ENCODE measurements around the gene SOX18. TPM values are rescaled to one million over a fixed set of nuclear protein-coding genes. Genes with fewer than 3 reads are reported as not detected.

SOX18 gene
- total RNA-seq, 4 donors from 2014 or later: 7.5 to 16.9 (median 10.6) TPM

DNA sequence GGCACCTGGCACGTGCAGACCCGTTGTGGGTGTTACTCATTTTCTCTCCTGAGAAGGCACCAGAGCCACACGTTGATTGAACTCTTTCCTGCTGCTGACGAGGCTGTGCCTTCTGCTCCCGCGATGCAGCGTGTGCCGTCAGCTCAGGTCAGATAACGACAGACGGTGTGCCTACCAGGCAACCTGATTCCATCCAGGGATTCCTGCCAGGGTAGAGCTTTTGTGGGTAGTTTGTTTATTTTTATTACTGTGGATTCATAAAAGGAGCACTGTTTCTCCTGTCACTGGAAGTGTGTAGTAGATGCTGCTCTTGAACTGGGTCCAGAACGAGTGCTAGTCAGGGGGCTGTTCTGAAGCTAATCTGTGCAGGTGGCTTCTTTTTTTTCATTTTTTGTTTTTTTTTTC is 47.8 kb downstream of the SOX18 start:
- DNase-seq: no peak
- H3K4me1 ChIP-seq: no peaks in the 10 kb centered on the region
- intact Hi-C loops (cut with DNase I): no loop called here
- TF ChIP-seq, protein P1, sequence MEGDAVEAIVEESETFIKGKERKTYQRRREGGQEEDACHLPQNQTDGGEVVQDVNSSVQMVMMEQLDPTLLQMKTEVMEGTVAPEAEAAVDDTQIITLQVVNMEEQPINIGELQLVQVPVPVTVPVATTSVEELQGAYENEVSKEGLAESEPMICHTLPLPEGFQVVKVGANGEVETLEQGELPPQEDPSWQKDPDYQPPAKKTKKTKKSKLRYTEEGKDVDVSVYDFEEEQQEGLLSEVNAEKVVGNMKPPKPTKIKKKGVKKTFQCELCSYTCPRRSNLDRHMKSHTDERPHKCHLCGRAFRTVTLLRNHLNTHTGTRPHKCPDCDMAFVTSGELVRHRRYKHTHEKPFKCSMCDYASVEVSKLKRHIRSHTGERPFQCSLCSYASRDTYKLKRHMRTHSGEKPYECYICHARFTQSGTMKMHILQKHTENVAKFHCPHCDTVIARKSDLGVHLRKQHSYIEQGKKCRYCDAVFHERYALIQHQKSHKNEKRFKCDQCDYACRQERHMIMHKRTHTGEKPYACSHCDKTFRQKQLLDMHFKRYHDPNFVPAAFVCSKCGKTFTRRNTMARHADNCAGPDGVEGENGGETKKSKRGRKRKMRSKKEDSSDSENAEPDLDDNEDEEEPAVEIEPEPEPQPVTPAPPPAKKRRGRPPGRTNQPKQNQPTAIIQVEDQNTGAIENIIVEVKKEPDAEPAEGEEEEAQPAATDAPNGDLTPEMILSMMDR (IDR thresholded peaks at IDR 0.05): no peak
- TF ChIP-seq POLR2A (IDR thresholded peaks at IDR 0.05): no peak
- H3K4me3 ChIP-seq (replicated peaks in 1 of 3): no peak overlapping the region
- WGBS, 2 donors: 86 to 90% methylated on average over 11 of the region's 11 CpGs
- H3K27me3 ChIP-seq: no peaks in the 10 kb centered on the region
- peaks cover 68 to 76% of the 10 kb centered on the region in 2 donors for H3K36me3 ChIP-seq
- H3K27ac ChIP-seq: no peak overlapping the region
- H3K9me3 ChIP-seq: no peaks in the 10 kb centered on the region

- H3K4me3 ChIP-seq (replicated peaks in 1 of 3): no peak overlapping the region
- H3K27me3 ChIP-seq: no peaks in the 10 kb centered on the region
- H3K27ac ChIP-seq: no peak overlapping the region
- DNase-seq: no peak
- 91 to 96% methylated on average over 11 to 12 of the region's 12 CpGs for WGBS, 2 donors
- no peaks in the 10 kb centered on the region for H3K4me1 ChIP-seq
- intact Hi-C loops (cut with DNase I): no loop called here
- no peaks in the 10 kb centered on the region for H3K9me3 ChIP-seq
- no peak for TF ChIP-seq POLR2A (IDR thresholded peaks at IDR 0.05)
- TF ChIP-seq, protein P1 (IDR thresholded peaks at IDR 0.05): no peak
- H3K36me3 ChIP-seq: peaks cover 75 to 82% of the 10 kb centered on the region in 2 donors
Observed at GRCh38 chr20:64000906-64001305, 48.5 kb downstream of the SOX18 start.

Small RNA genes lying within 50 kb of the gene (microRNA-seq; reads per million reads assigned to microRNA genes)
- not detected for gene MIR6813

Small RNA genes lying within 50 kb of the gene (small RNA-seq; reads per million reads assigned to genes)
- gene AL355803.1 (not detected), gene MIR6813 (not detected)

Other genes with a start within 250 kb of the SOX18 start
- gene ZBTB46, start 218.4 kb downstream of the SOX18 start, total RNA-seq: 10 to 100 TPM; 15.9 to 39.9 (median 27.7) TPM
- not detected for gene ABHD16B, start 188.1 kb downstream of the SOX18 start, total RNA-seq
- gene TPD52L2, start 184.4 kb downstream of the SOX18 start, total RNA-seq: 10 to 100 TPM; 69.4 to 93.3 (median 89.6) TPM
- 10 to 100 TPM; 38.4 to 87.4 (median 75.1) TPM for gene DNAJC5, start 154.5 kb downstream of the SOX18 start, total RNA-seq
- 10 to 100 TPM; 21.6 to 44.3 (median 29.3) TPM for gene UCKL1, start 93.2 kb downstream of the SOX18 start, total RNA-seq
- gene ZNF512B, start 79.7 kb downstream of the SOX18 start, total RNA-seq: 10 to 100 TPM; 13.4 to 24.8 (median 19.0) TPM
- gene SAMD10, start 70.0 kb downstream of the SOX18 start, total RNA-seq: 1 to 10 TPM; 1.1 to 6.4 (median 5.0) TPM
- gene PRPF6, start 68.5 kb downstream of the SOX18 start, total RNA-seq: 10 to 100 TPM; 62.8 to 76.2 (median 70.1) TPM
- 1 to 10 TPM in 1 of 4 donors, under 1 TPM in 3; 0.11 to 2.6 (median 0.59) TPM for gene C20orf204, start 13.5 kb downstream of the SOX18 start, total RNA-seq
- gene TCEA2, start 13.6 kb upstream of the SOX18 start, total RNA-seq: 10 to 100 TPM; 20.9 to 43.1 (median 24.4) TPM
- 10 to 100 TPM; 10.5 to 17.2 (median 13.4) TPM for gene RGS19, start 29.9 kb upstream of the SOX18 start, total RNA-seq
- gene OPRL1, start 30.4 kb upstream of the SOX18 start, total RNA-seq: under 1 TPM; 0.54 to 0.94 (median 0.68) TPM
- gene LKAAEAR1, start 34.8 kb upstream of the SOX18 start, total RNA-seq: 1 to 10 TPM in 2 of 4 donors, not detected in 2; 1.3 to 1.7 TPM
- not detected for gene NPBWR2, start 57.9 kb upstream of the SOX18 start, total RNA-seq
- 1 to 10 TPM in 2 of 4 donors, under 1 TPM in 2; 0.42 to 1.8 (median 1.1) TPM for gene MYT1, start 114.8 kb upstream of the SOX18 start, total RNA-seq
- 100 to 1,000 TPM in 3 of 4 donors, 10 to 100 TPM in 1; 87.0 to 156 (median 124) TPM for gene PCMTD2, start 206.1 kb upstream of the SOX18 start, total RNA-seq

All from thyroid gland (tissue), 4 donors.